K562 (cell line): ENCODE data around the gene ACSF3. TPM values are rescaled to one million over a fixed set of nuclear protein-coding genes. Genes with fewer than 3 reads are reported as not detected.

ENCODE experiments used
- ATAC-seq: fragments of 200-7000 bp; cut with Tn5 transposase; 3 replicates; pipeline ENCODE4 v1.9.1; 2020; ENCODE audit warnings: moderate library complexity
- BruUV-seq: library from RNA; stranded (reverse); fragments of 400-500 nt; replicated peaks from 2 replicates; lab custom pipeline; 2021; lab: Mats Ljungman, UMichigan
- CTCF ChIA-PET: fragments of 300-600 bp; formaldehyde crosslinking; extraction: SDS; loops from one replicate; lab custom pipeline; 2021; ENCODE audit warnings: low intra/inter-chr PET ratio; lab: Yijun Ruan, JAX
- POLR2A ChIA-PET: fragments of 300-600, 350-650 bp; sonication (Branson Sonifier 250); formaldehyde crosslinking; extraction: SDS; loops from one replicate; lab custom pipeline; 2021; ENCODE audit warnings: antibody characterized with exemption, inconsistent platforms; lab: Yijun Ruan, JAX
- DNase-seq, 4 experiments: peaks; one replicate each; pipeline versions ENCODE4 v3.0.0 to v3.0.0-alpha.2; 2011 to 2018; ENCODE audit warnings: low spot score in 3 of 4, mixed read lengths in 3 of 4; ENCODE audit errors: extremely low read depth in 1 of 4
- FAIRE-seq: peaks from 2 replicates; lab custom pipeline; 2011; peaks lifted over from hg19 to GRCh38; lab: Jason Lieb, UNC
- H2AFZ ChIP-seq: 2 replicates; pipeline ENCODE4 v1.6.0; 2011; ENCODE audit warnings: low read depth, low read length, control low read depth, inconsistent platforms
- H3K27ac ChIP-seq: fragments of 200-600 bp; 3 replicates; pipeline ENCODE4 v1.8.0; 2011; ENCODE audit warnings: low read depth, mild to moderate bottlenecking, control low read depth, inconsistent platforms, low read length, moderate library complexity, mixed read lengths; ENCODE audit errors: extremely low read depth
- H3K27me3 ChIP-seq, 2 experiments: fragments of 300-600 bp in 1 of 2; 2 replicates in 1 of 2; 3 replicates in 1 of 2; pipeline versions ENCODE4 v1.6.0 to v1.8.0; 2011; ENCODE audit warnings: inconsistent platforms in 2 of 2, low read length in 2 of 2, mild to moderate bottlenecking in 1 of 2, mixed read lengths in 1 of 2, moderate library complexity in 1 of 2; ENCODE audit not compliant: control insufficient read depth in 2 of 2, insufficient read depth in 2 of 2
- H3K36me3 ChIP-seq: fragments of 300-600 bp; 3 replicates; pipeline ENCODE4 v1.8.0; 2011; ENCODE audit warnings: mild to moderate bottlenecking, low read length, inconsistent platforms; ENCODE audit not compliant: control insufficient read depth, insufficient read depth
- H3K4me1 ChIP-seq, 2 experiments: fragments of 200-600 bp in 1 of 2; replicated peaks in 1 of 2; 2 replicates in 1 of 2; 3 replicates in 1 of 2; pipeline versions ENCODE4 v1.5.1 to v1.8.0; 2011; ENCODE audit warnings: inconsistent platforms in 2 of 2, low read length in 2 of 2, mild to moderate bottlenecking in 1 of 2, mixed read lengths in 1 of 2, moderate library complexity in 1 of 2; ENCODE audit not compliant: control insufficient read depth in 2 of 2, insufficient read depth in 2 of 2
- H3K4me2 ChIP-seq: 2 replicates; pipeline ENCODE4 v1.6.1; 2011; ENCODE audit warnings: low read length, control low read depth, inconsistent platforms, mixed read lengths; ENCODE audit not compliant: insufficient read depth
- H3K4me3 ChIP-seq: fragments of 200-600 bp; sonication (generic), shearing (Covaris generic); 2 replicates; pipeline ENCODE4 v1.5.1; 2016; ENCODE audit warnings: control low read depth, inconsistent platforms
- H3K79me2 ChIP-seq: fragments of 200-600 bp; 3 replicates; pipeline ENCODE4 v1.8.0; 2011; ENCODE audit warnings: low read length, inconsistent platforms; ENCODE audit not compliant: control insufficient read depth, insufficient read depth
- H3K9ac ChIP-seq, 2 experiments: 2 replicates each; pipeline versions ENCODE4 v1.6.0 to v1.6.1; 2011; ENCODE audit warnings: low read depth in 2 of 2, low read length in 2 of 2, control low read depth in 1 of 2, inconsistent platforms in 1 of 2, mild to moderate bottlenecking in 1 of 2, mixed read lengths in 1 of 2; ENCODE audit not compliant: insufficient read depth in 1 of 2
- H3K9me1 ChIP-seq: one replicate; pipeline ENCODE4 v1.6.0; 2011; ENCODE audit warnings: inconsistent platforms, mild to moderate bottlenecking, low read length, moderate library complexity; ENCODE audit not compliant: control insufficient read depth, insufficient read depth
- H3K9me3 ChIP-seq: replicated peaks from 2 replicates; pipeline ENCODE4 v1.5.1; 2011; ENCODE audit warnings: low read depth, low read length, inconsistent platforms; ENCODE audit not compliant: control insufficient read depth, insufficient read depth
- H4K20me1 ChIP-seq: replicated peaks from 2 replicates; pipeline ENCODE4 v1.6.1; 2011; ENCODE audit warnings: low read length, inconsistent platforms, mixed read lengths; ENCODE audit not compliant: control insufficient read depth, insufficient read depth
- BDP1 ChIP-seq: IDR thresholded peaks from 3 replicates; pipeline ENCODE4 v1.6.1; 2011; ENCODE audit not compliant: insufficient read length, insufficient read depth
- BHLHE40 ChIP-seq: IDR thresholded peaks from 2 replicates; pipeline ENCODE4 v1.6.1; 2011; ENCODE audit warnings: low read length, improper control_type of control experiment
- CC2D1A ChIP-seq: fragments of 450-650 bp; IDR thresholded peaks from 2 replicates; pipeline ENCODE4 v1.6.1; 2017; ENCODE audit warnings: mild to moderate bottlenecking
- CEBPB ChIP-seq: fragments of 450-650 bp; IDR thresholded peaks from 2 replicates; pipeline ENCODE4 v1.6.1; 2016; ENCODE audit warnings: missing genetic modification characterization, missing compliant biosample characterization
- FOXP1 ChIP-seq: sonication (generic); formaldehyde crosslinking; IDR thresholded peaks from 2 replicates; pipeline ENCODE4 v1.8.0; 2022; ENCODE audit warnings: mild to moderate bottlenecking, missing genetic modification reagents
- HDAC8 ChIP-seq: fragments of 450-650 bp; IDR thresholded peaks from 2 replicates; pipeline ENCODE4 v1.6.1; 2016; ENCODE audit warnings: mild to moderate bottlenecking, missing genetic modification characterization, moderate library complexity, missing compliant biosample characterization
- JUND ChIP-seq, 2 experiments: IDR thresholded peaks; 2 replicates in 1 of 2; 3 replicates in 1 of 2; pipeline ENCODE4 v1.6.1; 2011; ENCODE audit warnings: borderline replicate concordance in 2 of 2, low read depth in 2 of 2, low read length in 2 of 2, improper control_type of control experiment in 1 of 2, missing biosample characterization in 1 of 2, missing genetic modification characterization in 1 of 2, missing genetic modification reagents in 1 of 2
- MBD2 ChIP-seq: sonication (generic); IDR thresholded peaks from 2 replicates; pipeline ENCODE4 v1.6.1; 2016; ENCODE audit warnings: low read depth, borderline replicate concordance
- TAF15 ChIP-seq: fragments of 200-400 bp; formaldehyde crosslinking; IDR thresholded peaks from 2 replicates; pipeline ENCODE4 v1.6.1; 2017; ENCODE audit warnings: mild to moderate bottlenecking, low read depth, low read length, moderate library complexity
- ZNF507 ChIP-seq: conservative IDR thresholded peaks from 2 replicates; pipeline ENCODE4 v1.6.1; 2017; ENCODE audit warnings: missing genetic modification characterization, missing compliant biosample characterization
- ZNF57 ChIP-seq: fragments of 450-650 bp; formaldehyde crosslinking; IDR thresholded peaks from 2 replicates; pipeline ENCODE4 v1.4.0; 2020; ENCODE audit warnings: mild to moderate bottlenecking, moderate library complexity
- WGBS: fragments of 100-300 bp; shearing (Covaris generic); methylation state at CpG from one replicate; pipeline ENCODE4 v1.1.6; 2016; ENCODE audit warnings: low coverage, mixed read lengths; ENCODE audit not compliant: insufficient coverage; ENCODE audit errors: missing lambda C conversion rate; 5-methylcytosine and 5-hydroxymethylcytosine counted together
- in situ Hi-C: fragments of 300-500 bp; cut with MboI; formaldehyde crosslinking; loops from 4 replicates; pipeline ENCODE4 v1.15.0; 2018; ENCODE audit warnings: inconsistent platforms, mixed read lengths
- intact Hi-C: fragments of 100-400 bp; cut with micrococcal nuclease; formaldehyde crosslinking; loops from 2 replicates; pipeline ENCODE4 v1.14.2; 2022
- polyA plus RNA-seq, 8 experiments: library from polyadenylated mRNA; depleted of rRNA in 4 of 8; stranded (reverse) in 5 of 8; unstranded in 3 of 8; fragments of >200 nt; fragmentation: Nextera tagmentation in 2 of 8; fragmentation: Illumina TruSeq in 1 of 8; extraction: Ambion mirVana in 2 of 8; extraction: Trizol in 1 of 8; gene quantifications; 2 replicates each; pipeline versions ENCODE4 v1.2.1 to v1.2.3, GENCODE V29; 2011 to 2014; ENCODE audit warnings: inconsistent platforms in 1 of 8, missing spikeins in 1 of 8
- total RNA-seq, 7 experiments: library from RNA; depleted of rRNA in 6 of 7; stranded (reverse); fragments of >200 nt in 6 of 7; fragmentation: Illumina TruSeq in 2 of 7; extraction: Trizol in 2 of 7; gene quantifications; 2 replicates each; pipeline versions ENCODE4 v1.2.1 to v1.2.3, GENCODE V29; 2011 to 2021; ENCODE audit warnings: low replicate concordance in 1 of 7
- TF ChIP-seq, protein P1 (sequence below), 2 experiments: IDR thresholded peaks; 2 replicates each; pipeline ENCODE4 v1.6.1; 2011; ENCODE audit warnings: borderline replicate concordance in 1 of 2, control low read depth in 1 of 2, low read depth in 1 of 2, low read length in 1 of 2, mild to moderate bottlenecking in 1 of 2, mixed read lengths in 1 of 2, moderate library complexity in 1 of 2; ENCODE audit not compliant: insufficient read depth in 1 of 2, insufficient read length in 1 of 2, poor library complexity in 1 of 2, severe bottlenecking in 1 of 2; ENCODE audit errors: extremely low read depth in 1 of 2
- TF ChIP-seq, protein P2 (sequence below): fragments of 450-650 bp; IDR thresholded peaks from 2 replicates; pipeline ENCODE4 v1.6.1; 2016; ENCODE audit warnings: low read depth, mild to moderate bottlenecking, moderate library complexity

ACSF3 gene
- total and polyA plus RNA-seq, 9 of the 15 experiments (the other 6 are each of a cell fraction or from before 2014, with no cell fraction given): 0.77 to 32.8 (median 14.7) TPM

DNA sequence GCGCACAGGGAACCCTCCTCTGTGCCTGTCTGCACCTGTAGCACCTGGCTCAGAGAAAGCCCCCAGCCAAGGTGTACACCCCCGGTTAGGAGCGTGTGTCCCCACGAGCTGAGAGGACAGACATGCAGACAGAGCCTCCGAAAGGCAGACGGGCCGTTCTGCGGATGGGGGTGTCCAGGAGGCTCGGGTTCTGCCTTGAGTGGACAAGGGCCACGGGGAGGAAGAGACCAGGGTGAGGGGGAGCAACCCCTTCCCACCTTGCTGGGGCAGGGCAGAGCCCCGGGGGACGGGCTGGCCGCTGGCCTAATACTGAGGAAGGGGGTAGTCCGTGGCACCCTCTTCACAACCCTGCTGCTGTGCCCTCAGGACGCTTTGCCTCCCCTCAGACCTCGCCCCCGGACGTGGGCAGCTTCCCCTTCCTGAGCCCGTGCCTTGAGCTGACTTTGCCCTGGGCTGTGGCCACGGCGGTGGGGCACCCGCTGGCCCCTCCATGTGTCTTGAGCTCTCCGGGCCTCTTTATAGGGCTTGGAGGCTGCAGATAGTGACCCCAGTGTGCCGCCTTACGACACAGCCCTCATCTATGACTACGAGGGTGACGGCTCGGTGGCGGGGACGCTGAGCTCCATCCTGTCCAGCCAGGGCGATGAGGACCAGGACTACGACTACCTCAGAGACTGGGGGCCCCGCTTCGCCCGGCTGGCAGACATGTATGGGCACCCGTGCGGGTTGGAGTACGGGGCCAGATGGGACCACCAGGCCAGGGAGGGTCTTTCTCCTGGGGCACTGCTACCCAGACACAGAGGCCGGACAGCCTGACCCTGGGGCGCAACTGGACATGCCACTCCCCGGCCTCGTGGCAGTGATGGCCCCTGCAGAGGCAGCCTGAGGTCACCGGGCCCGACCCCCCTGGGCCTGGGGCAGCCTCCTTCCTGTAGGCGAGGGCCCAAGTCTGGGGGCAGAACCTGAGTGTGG, 101.0 kb downstream of the ACSF3 start:
- no TSS peak for BruUV-seq
- Histone ChIP-seq H3K79me2 (no peaks in the 10 kb centered on the region), H3K4me3 (no peak overlapping the region), H3K36me3 (no peaks in the 10 kb centered on the region), H3K9me1 (no peaks in the 10 kb centered on the region), H2AFZ (no peak overlapping the region), H3K9ac (no peak overlapping the region; a peak in 1 of 4 replicates), H3K27ac (no peak overlapping the region), H3K27me3 (peaks cover 0 to 14% of the 10 kb centered on the region in 2 experiments; a peak in 1 of 5 replicates), H4K20me1 (no peaks in the 10 kb centered on the region), H3K9me3 (no peaks in the 10 kb centered on the region), H3K4me2 (no peak overlapping the region), H3K4me1 (peaks cover 0 to 73% of the 10 kb centered on the region in 2 experiments; a peak in 4 of 5 replicates)
- ChIA-PET POLR2A (interaction anchor here (0.7 kb wide), 2 partner anchors 387 to 695 kb away, joined by 3 read pairs; no protein-coding TSS in a partner anchor), CTCF (no interaction called here)
- no peak for DNase-seq
- no peak for ATAC-seq
- FAIRE-seq: no peak
- in situ Hi-C loops (no loop called here), intact Hi-C loops (no loop called here)
- WGBS: 56% methylated on average over 43 of the region's 45 CpGs
- TF ChIP-seq, protein P1, sequence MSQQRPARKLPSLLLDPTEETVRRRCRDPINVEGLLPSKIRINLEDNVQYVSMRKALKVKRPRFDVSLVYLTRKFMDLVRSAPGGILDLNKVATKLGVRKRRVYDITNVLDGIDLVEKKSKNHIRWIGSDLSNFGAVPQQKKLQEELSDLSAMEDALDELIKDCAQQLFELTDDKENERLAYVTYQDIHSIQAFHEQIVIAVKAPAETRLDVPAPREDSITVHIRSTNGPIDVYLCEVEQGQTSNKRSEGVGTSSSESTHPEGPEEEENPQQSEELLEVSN (IDR thresholded peaks at IDR 0.05; ENCODE audit: borderline replicate concordance in 1 of 2, extremely low read depth in 1 of 2, insufficient read depth in 1 of 2, insufficient read length in 1 of 2, low read depth in 1 of 2, low read length in 1 of 2, poor library complexity in 1 of 2, severe bottlenecking in 1 of 2): no peak
- TF ChIP-seq HDAC8 (no peak), CC2D1A (no peak), JUND (IDR thresholded peaks at IDR 0.05; ENCODE audit: borderline replicate concordance, low read depth, low read length) (no peak), JUND (tag; IDR thresholded peaks at IDR 0.05; ENCODE audit: borderline replicate concordance, low read depth, low read length) (no peak), BHLHE40 (no peak), ZNF57 (CRISPR knock-in tag) (no peak), BDP1 (no peak), TAF15 (no peak), FOXP1 (no peak), CEBPB (tag) (no peak), ZNF507 (tag) (no peak), MBD2 (no peak)
- TF ChIP-seq, protein P2, sequence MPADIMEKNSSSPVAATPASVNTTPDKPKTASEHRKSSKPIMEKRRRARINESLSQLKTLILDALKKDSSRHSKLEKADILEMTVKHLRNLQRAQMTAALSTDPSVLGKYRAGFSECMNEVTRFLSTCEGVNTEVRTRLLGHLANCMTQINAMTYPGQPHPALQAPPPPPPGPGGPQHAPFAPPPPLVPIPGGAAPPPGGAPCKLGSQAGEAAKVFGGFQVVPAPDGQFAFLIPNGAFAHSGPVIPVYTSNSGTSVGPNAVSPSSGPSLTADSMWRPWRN: no peak
